K562 (cell line): Measurements from ENCODE around the gene ZMYM4. TPM values are rescaled to one million over a fixed set of nuclear protein-coding genes. Genes with fewer than 3 reads are reported as not detected.

Experiments used
- ATAC-seq: fragments of 200-7000 bp; cut with Tn5 transposase; 3 replicates; pipeline ENCODE4 v1.9.1; 2020; ENCODE audit warnings: moderate library complexity
- BruUV-seq: library from RNA; stranded (reverse); fragments of 400-500 nt; replicated peaks from 2 replicates; lab custom pipeline; 2021; lab: Mats Ljungman, UMichigan
- CTCF ChIA-PET: fragments of 300-600 bp; formaldehyde crosslinking; extraction: SDS; loops from one replicate; lab custom pipeline; 2021; ENCODE audit warnings: low intra/inter-chr PET ratio; lab: Yijun Ruan, JAX
- POLR2A ChIA-PET: fragments of 300-600, 350-650 bp; sonication (Branson Sonifier 250); formaldehyde crosslinking; extraction: SDS; loops from one replicate; lab custom pipeline; 2021; ENCODE audit warnings: antibody characterized with exemption, inconsistent platforms; lab: Yijun Ruan, JAX
- DNase-seq, 4 experiments: peaks; one replicate each; pipeline versions ENCODE4 v3.0.0 to v3.0.0-alpha.2; 2011 to 2018; ENCODE audit warnings: low spot score in 3 of 4, mixed read lengths in 3 of 4; ENCODE audit errors: extremely low read depth in 1 of 4
- FAIRE-seq: peaks from 2 replicates; lab custom pipeline; 2011; peaks lifted over from hg19 to GRCh38; lab: Jason Lieb, UNC
- H2AFZ ChIP-seq: 2 replicates; pipeline ENCODE4 v1.6.0; 2011; ENCODE audit warnings: low read depth, low read length, control low read depth, inconsistent platforms
- H3K27ac ChIP-seq: fragments of 200-600 bp; 3 replicates; pipeline ENCODE4 v1.8.0; 2011; ENCODE audit warnings: low read depth, mild to moderate bottlenecking, control low read depth, inconsistent platforms, low read length, moderate library complexity, mixed read lengths; ENCODE audit errors: extremely low read depth
- H3K27me3 ChIP-seq, 2 experiments: fragments of 300-600 bp in 1 of 2; 2 replicates in 1 of 2; 3 replicates in 1 of 2; pipeline versions ENCODE4 v1.6.0 to v1.8.0; 2011; ENCODE audit warnings: inconsistent platforms in 2 of 2, low read length in 2 of 2, mild to moderate bottlenecking in 1 of 2, mixed read lengths in 1 of 2, moderate library complexity in 1 of 2; ENCODE audit not compliant: control insufficient read depth in 2 of 2, insufficient read depth in 2 of 2
- H3K36me3 ChIP-seq: fragments of 300-600 bp; 3 replicates; pipeline ENCODE4 v1.8.0; 2011; ENCODE audit warnings: mild to moderate bottlenecking, low read length, inconsistent platforms; ENCODE audit not compliant: control insufficient read depth, insufficient read depth
- H3K4me1 ChIP-seq, 2 experiments: fragments of 200-600 bp in 1 of 2; replicated peaks in 1 of 2; 2 replicates in 1 of 2; 3 replicates in 1 of 2; pipeline versions ENCODE4 v1.5.1 to v1.8.0; 2011; ENCODE audit warnings: inconsistent platforms in 2 of 2, low read length in 2 of 2, mild to moderate bottlenecking in 1 of 2, mixed read lengths in 1 of 2, moderate library complexity in 1 of 2; ENCODE audit not compliant: control insufficient read depth in 2 of 2, insufficient read depth in 2 of 2
- H3K4me2 ChIP-seq: 2 replicates; pipeline ENCODE4 v1.6.1; 2011; ENCODE audit warnings: low read length, control low read depth, inconsistent platforms, mixed read lengths; ENCODE audit not compliant: insufficient read depth
- H3K4me3 ChIP-seq: fragments of 200-600 bp; sonication (generic), shearing (Covaris generic); 2 replicates; pipeline ENCODE4 v1.5.1; 2016; ENCODE audit warnings: control low read depth, inconsistent platforms
- H3K79me2 ChIP-seq: fragments of 200-600 bp; 3 replicates; pipeline ENCODE4 v1.8.0; 2011; ENCODE audit warnings: low read length, inconsistent platforms; ENCODE audit not compliant: control insufficient read depth, insufficient read depth
- H3K9ac ChIP-seq, 2 experiments: 2 replicates each; pipeline versions ENCODE4 v1.6.0 to v1.6.1; 2011; ENCODE audit warnings: low read depth in 2 of 2, low read length in 2 of 2, control low read depth in 1 of 2, inconsistent platforms in 1 of 2, mild to moderate bottlenecking in 1 of 2, mixed read lengths in 1 of 2; ENCODE audit not compliant: insufficient read depth in 1 of 2
- H3K9me1 ChIP-seq: one replicate; pipeline ENCODE4 v1.6.0; 2011; ENCODE audit warnings: inconsistent platforms, mild to moderate bottlenecking, low read length, moderate library complexity; ENCODE audit not compliant: control insufficient read depth, insufficient read depth
- H3K9me3 ChIP-seq: replicated peaks from 2 replicates; pipeline ENCODE4 v1.5.1; 2011; ENCODE audit warnings: low read depth, low read length, inconsistent platforms; ENCODE audit not compliant: control insufficient read depth, insufficient read depth
- H4K20me1 ChIP-seq: replicated peaks from 2 replicates; pipeline ENCODE4 v1.6.1; 2011; ENCODE audit warnings: low read length, inconsistent platforms, mixed read lengths; ENCODE audit not compliant: control insufficient read depth, insufficient read depth
- DMBX1 ChIP-seq: fragments of 250-450 bp; sonication (Bioruptor Pico); IDR thresholded peaks from 2 replicates; pipeline ENCODE4 v1.8.0; 2022; ENCODE audit warnings: inconsistent platforms, mild to moderate bottlenecking, moderate library complexity, borderline replicate concordance
- ETV5 ChIP-seq: sonication (generic); formaldehyde crosslinking; IDR thresholded peaks from 2 replicates; pipeline ENCODE4 v1.4.0; 2020; ENCODE audit warnings: low read depth, mild to moderate bottlenecking, missing genetic modification reagents
- FOXJ2 ChIP-seq: fragments of 200-800 bp; sonication (Bioruptor generic); IDR thresholded peaks from 2 replicates; pipeline ENCODE4 v1.6.1; 2016; ENCODE audit warnings: missing genetic modification characterization, missing compliant biosample characterization
- FOXK1 ChIP-seq: sonication (generic); formaldehyde crosslinking; IDR thresholded peaks from 2 replicates; pipeline ENCODE4 v1.8.0; 2022; ENCODE audit warnings: missing genetic modification reagents, mild to moderate bottlenecking, borderline replicate concordance
- KAT8 ChIP-seq: fragments of 450-650 bp; IDR thresholded peaks from 2 replicates; pipeline ENCODE4 v1.6.1; 2016; ENCODE audit warnings: low read depth, mild to moderate bottlenecking
- KHSRP ChIP-seq: fragments of 450-650 bp; IDR thresholded peaks from 2 replicates; pipeline ENCODE4 v1.6.1; 2017
- NR4A1 ChIP-seq, 2 experiments: fragments of 250-450 bp in 1 of 2; fragments of 450-650 bp in 1 of 2; sonication (Bioruptor Pico) in 1 of 2; IDR thresholded peaks; 2 replicates each; pipeline versions ENCODE4 v1.4.0 to v1.6.1; 2016 to 2020; ENCODE audit warnings: mild to moderate bottlenecking in 2 of 2, missing compliant biosample characterization in 1 of 2, missing genetic modification characterization in 1 of 2, moderate library complexity in 1 of 2
- PBX2 ChIP-seq, 2 experiments: IDR thresholded peaks in 1 of 2; conservative IDR thresholded peaks in 1 of 2; 2 replicates each; pipeline ENCODE4 v1.6.1; 2016; ENCODE audit warnings: low read depth in 2 of 2, mild to moderate bottlenecking in 1 of 2, missing compliant biosample characterization in 1 of 2, missing genetic modification characterization in 1 of 2, moderate library complexity in 1 of 2
- RBM17 ChIP-seq: fragments of 200-400 bp; formaldehyde crosslinking; IDR thresholded peaks from 2 replicates; pipeline ENCODE4 v1.6.1; 2017; ENCODE audit warnings: low read depth, mild to moderate bottlenecking, low read length, borderline replicate concordance
- RFX5 ChIP-seq: IDR thresholded peaks from 2 replicates; pipeline ENCODE4 v1.6.1; 2011; ENCODE audit warnings: low read depth, mild to moderate bottlenecking, improper control_type of control experiment, low read length
- VEZF1 ChIP-seq: fragments of 200-800 bp; sonication (Bioruptor generic); IDR thresholded peaks from 2 replicates; pipeline ENCODE4 v1.6.1; 2017; ENCODE audit warnings: missing genetic modification characterization, missing compliant biosample characterization
- ZFP30 ChIP-seq: fragments of 250-450 bp; sonication (Bioruptor Pico); IDR thresholded peaks from 2 replicates; pipeline ENCODE4 v1.8.0; 2022; ENCODE audit warnings: moderate library complexity, mild to moderate bottlenecking, inconsistent platforms, borderline replicate concordance
- ZKSCAN3 ChIP-seq: fragments of 250-450 bp; sonication (Bioruptor Pico); IDR thresholded peaks from 2 replicates; pipeline ENCODE4 v1.4.0; 2020
- ZNF444 ChIP-seq: fragments of 250-450 bp; sonication (Bioruptor Pico); IDR thresholded peaks from 2 replicates; pipeline ENCODE4 v1.4.0; 2020; ENCODE audit warnings: mild to moderate bottlenecking, moderate library complexity
- ZNF76 ChIP-seq: fragments of 250-450 bp; sonication (Bioruptor Pico); IDR thresholded peaks from 2 replicates; pipeline ENCODE4 v1.4.0; 2020; ENCODE audit warnings: mild to moderate bottlenecking, moderate library complexity, borderline replicate concordance
- ZSCAN29 ChIP-seq: fragments of 450-650 bp; IDR thresholded peaks from 2 replicates; pipeline ENCODE4 v1.6.1; 2017
- WGBS: fragments of 100-300 bp; shearing (Covaris generic); methylation state at CpG from one replicate; pipeline ENCODE4 v1.1.6; 2016; ENCODE audit warnings: low coverage, mixed read lengths; ENCODE audit not compliant: insufficient coverage; ENCODE audit errors: missing lambda C conversion rate; 5-methylcytosine and 5-hydroxymethylcytosine counted together
- in situ Hi-C: fragments of 300-500 bp; cut with MboI; formaldehyde crosslinking; loops from 4 replicates; pipeline ENCODE4 v1.15.0; 2018; ENCODE audit warnings: inconsistent platforms, mixed read lengths
- intact Hi-C: fragments of 100-400 bp; cut with micrococcal nuclease; formaldehyde crosslinking; loops from 2 replicates; pipeline ENCODE4 v1.14.2; 2022
- polyA plus RNA-seq, 8 experiments: library from polyadenylated mRNA; depleted of rRNA in 4 of 8; stranded (reverse) in 5 of 8; unstranded in 3 of 8; fragments of >200 nt; fragmentation: Nextera tagmentation in 2 of 8; fragmentation: Illumina TruSeq in 1 of 8; extraction: Ambion mirVana in 2 of 8; extraction: Trizol in 1 of 8; gene quantifications; 2 replicates each; pipeline versions ENCODE4 v1.2.1 to v1.2.3, GENCODE V29; 2011 to 2014; ENCODE audit warnings: inconsistent platforms in 1 of 8, missing spikeins in 1 of 8
- total RNA-seq, 7 experiments: library from RNA; depleted of rRNA in 6 of 7; stranded (reverse); fragments of >200 nt in 6 of 7; fragmentation: Illumina TruSeq in 2 of 7; extraction: Trizol in 2 of 7; gene quantifications; 2 replicates each; pipeline versions ENCODE4 v1.2.1 to v1.2.3, GENCODE V29; 2011 to 2021; ENCODE audit warnings: low replicate concordance in 1 of 7
- TF ChIP-seq, protein P1 (sequence below): fragments of 250-450 bp; sonication (Bioruptor Pico); IDR thresholded peaks from 2 replicates; pipeline ENCODE4 v1.8.0; 2022; ENCODE audit warnings: inconsistent platforms

ZMYM4 gene
- total and polyA plus RNA-seq, 9 of the 15 experiments (the other 6 are each of a cell fraction or from before 2014, with no cell fraction given): 15.2 to 77.2 (median 63.3) TPM

GRCh38 chr1:35407743-35408142, 139.2 kb downstream of the ZMYM4 start:
- Histone ChIP-seq H3K4me1 (no peaks in the 10 kb centered on the region), H3K9me1 (no peaks in the 10 kb centered on the region), H3K27ac (no peak overlapping the region), H3K79me2 (no peaks in the 10 kb centered on the region), H3K9ac (no peak overlapping the region), H3K4me3 (no peak overlapping the region), H3K36me3 (peaks cover 70% of the 10 kb centered on the region), H2AFZ (no peak overlapping the region), H3K4me2 (no peak overlapping the region), H4K20me1 (no peaks in the 10 kb centered on the region), H3K9me3 (no peaks in the 10 kb centered on the region), H3K27me3 (no peaks in the 10 kb centered on the region)
- BruUV-seq: no TSS peak
- FAIRE-seq (no peak), ATAC-seq (no peak), DNase-seq (no peak)
- 99% methylated on average over 4 of the region's 4 CpGs for WGBS
- in situ Hi-C loops: no loop called here
- POLR2A ChIA-PET: no interaction called here
- CTCF ChIA-PET: no interaction called here
- intact Hi-C loops: loop anchor here (10.0 kb wide), 1 partner anchor 203 kb away; no protein-coding TSS in a partner anchor
- no peak for TF ChIP-seq ZKSCAN3 (CRISPR knock-in tag)
- TF ChIP-seq, protein P1, sequence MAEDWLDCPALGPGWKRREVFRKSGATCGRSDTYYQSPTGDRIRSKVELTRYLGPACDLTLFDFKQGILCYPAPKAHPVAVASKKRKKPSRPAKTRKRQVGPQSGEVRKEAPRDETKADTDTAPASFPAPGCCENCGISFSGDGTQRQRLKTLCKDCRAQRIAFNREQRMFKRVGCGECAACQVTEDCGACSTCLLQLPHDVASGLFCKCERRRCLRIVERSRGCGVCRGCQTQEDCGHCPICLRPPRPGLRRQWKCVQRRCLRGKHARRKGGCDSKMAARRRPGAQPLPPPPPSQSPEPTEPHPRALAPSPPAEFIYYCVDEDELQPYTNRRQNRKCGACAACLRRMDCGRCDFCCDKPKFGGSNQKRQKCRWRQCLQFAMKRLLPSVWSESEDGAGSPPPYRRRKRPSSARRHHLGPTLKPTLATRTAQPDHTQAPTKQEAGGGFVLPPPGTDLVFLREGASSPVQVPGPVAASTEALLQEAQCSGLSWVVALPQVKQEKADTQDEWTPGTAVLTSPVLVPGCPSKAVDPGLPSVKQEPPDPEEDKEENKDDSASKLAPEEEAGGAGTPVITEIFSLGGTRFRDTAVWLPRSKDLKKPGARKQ (CRISPR knock-in tag): no peak
- no peak for TF ChIP-seq ETV5 (CRISPR knock-in tag)
- TF ChIP-seq VEZF1: no peak
- no peak for TF ChIP-seq ZNF444 (CRISPR knock-in tag)
- no peak for TF ChIP-seq PBX2 (CRISPR knock-in tag; IDR thresholded peaks at IDR 0.05; ENCODE audit: low read depth)
- TF ChIP-seq PBX2 (tag; conservative IDR thresholded peaks at IDR 0.05; ENCODE audit: low read depth): no peak
- TF ChIP-seq DMBX1 (CRISPR knock-in tag): no peak
- TF ChIP-seq RBM17: no peak
- no peak for TF ChIP-seq ZNF76 (CRISPR knock-in tag)
- TF ChIP-seq FOXJ2: no peak
- TF ChIP-seq NR4A1 (CRISPR knock-in tag; IDR thresholded peaks at IDR 0.05): no peak
- TF ChIP-seq NR4A1 (tag; IDR thresholded peaks at IDR 0.05): no peak
- no peak for TF ChIP-seq ZSCAN29
- no peak for TF ChIP-seq KHSRP
- TF ChIP-seq KAT8: no peak
- TF ChIP-seq RFX5: no peak
- no peak for TF ChIP-seq ZFP30 (CRISPR knock-in tag)
- no peak for TF ChIP-seq FOXK1
